GM12878 (cell line): ENCODE measurements around the gene SLC6A2. TPM values are rescaled to one million over a fixed set of nuclear protein-coding genes. Genes with fewer than 3 reads are reported as not detected.

Experiments used
- ATAC-seq: fragments of 200-7000 bp; cut with Tn5 transposase; 3 replicates; pipeline ENCODE4 v1.9.1; 2020; ENCODE audit warnings: mild to moderate bottlenecking, moderate library complexity
- BruUV-seq: library from RNA; stranded (reverse); fragments of 400-500 nt; replicated peaks from 2 replicates; lab custom pipeline; 2021; lab: Mats Ljungman, UMichigan
- CTCF ChIA-PET: fragments of 300-600 bp; sonication (Branson Sonifier 250); formaldehyde crosslinking; extraction: SDS; loops from one replicate; lab custom pipeline; 2021; ENCODE audit warnings: inconsistent platforms; lab: Yijun Ruan, JAX
- POLR2A ChIA-PET: fragments of 350-600 bp; formaldehyde crosslinking; extraction: SDS; loops from one replicate; lab custom pipeline; 2021; ENCODE audit warnings: inconsistent platforms; lab: Charles Lee
- RAD21 ChIA-PET: fragments of 300-600 bp; sonication (Branson Sonifier 250); formaldehyde crosslinking; loops from one replicate; lab custom pipeline; 2023; ENCODE audit warnings: antibody characterized with exemption; ENCODE audit not compliant: unreplicated experiment; lab: Charles Lee
- SMC1A ChIA-PET: fragments of 300-600 bp; sonication (Branson Sonifier 250); formaldehyde crosslinking; loops from one replicate; lab custom pipeline; 2023; ENCODE audit not compliant: unreplicated experiment, uncharacterized antibody; lab: Charles Lee
- DNase-seq: peaks from one replicate; pipeline ENCODE4 v3.0.0-alpha.2; 2011; ENCODE audit warnings: low read depth, low spot score
- FAIRE-seq: peaks from 3 replicates; lab custom pipeline; 2011; peaks lifted over from hg19 to GRCh38; lab: Jason Lieb, UNC
- H2AFZ ChIP-seq: 2 replicates; pipeline ENCODE4 v1.6.0; 2011; ENCODE audit warnings: low read depth, low read length, control low read depth; ENCODE audit not compliant: control insufficient read depth
- H3K27ac ChIP-seq: 2 replicates; pipeline ENCODE4 v1.5.1; 2011; ENCODE audit warnings: control low read depth; ENCODE audit not compliant: control insufficient read depth, insufficient read depth
- H3K27me3 ChIP-seq, 2 experiments: replicated peaks in 1 of 2; 2 replicates each; pipeline versions ENCODE4 v1.6.0 to v1.6.1; 2011; ENCODE audit warnings: low read length in 1 of 2; ENCODE audit not compliant: control insufficient read depth in 2 of 2, insufficient read depth in 2 of 2
- H3K36me3 ChIP-seq, 2 experiments: 2 replicates each; pipeline ENCODE4 v1.5.1; 2011; ENCODE audit warnings: low read length in 1 of 2; ENCODE audit not compliant: control insufficient read depth in 2 of 2, insufficient read depth in 2 of 2
- H3K4me1 ChIP-seq: 2 replicates; pipeline ENCODE4 v1.6.1; 2011; ENCODE audit warnings: mild to moderate bottlenecking, low read length, moderate library complexity, mixed read lengths; ENCODE audit not compliant: control insufficient read depth, insufficient read depth
- H3K4me2 ChIP-seq: 2 replicates; pipeline ENCODE4 v1.6.0; 2011; ENCODE audit warnings: control low read depth; ENCODE audit not compliant: control insufficient read depth, insufficient read depth
- H3K4me3 ChIP-seq: fragments of 200-600 bp; sonication (generic); 2 replicates; pipeline ENCODE4 v1.5.1; 2016
- H3K79me2 ChIP-seq: 2 replicates; pipeline ENCODE4 v1.6.0; 2011; ENCODE audit warnings: low read length; ENCODE audit not compliant: control insufficient read depth, insufficient read depth
- H3K9ac ChIP-seq: 2 replicates; pipeline ENCODE4 v1.8.0; 2011; ENCODE audit warnings: low read length, control low read depth, mixed read lengths; ENCODE audit not compliant: control insufficient read depth, insufficient read depth
- H3K9me3 ChIP-seq: replicated peaks from 3 replicates; pipeline ENCODE4 v1.5.1; 2011; ENCODE audit warnings: mild to moderate bottlenecking, low read length; ENCODE audit not compliant: control insufficient read depth, insufficient read depth
- H4K20me1 ChIP-seq: 2 replicates; pipeline ENCODE4 v1.6.0; 2011; ENCODE audit not compliant: control insufficient read depth, insufficient read depth
- MEF2A ChIP-seq: IDR thresholded peaks from 2 replicates; pipeline ENCODE4 v1.6.1; 2011; ENCODE audit warnings: low read depth, mild to moderate bottlenecking, low read length, moderate library complexity; ENCODE audit not compliant: insufficient read depth
- MYC ChIP-seq: IDR thresholded peaks from 2 replicates; pipeline ENCODE4 v1.6.1; 2011; ENCODE audit warnings: mild to moderate bottlenecking, low read length, moderate library complexity, inconsistent platforms; ENCODE audit not compliant: insufficient read depth, insufficient replicate concordance, insufficient read length, severe bottlenecking
- NBN ChIP-seq: fragments of 450-650 bp; IDR thresholded peaks from 2 replicates; pipeline ENCODE4 v1.6.1; 2016
- POU2F2 ChIP-seq: IDR thresholded peaks from 3 replicates; pipeline ENCODE4 v1.6.1; 2011; ENCODE audit warnings: low read depth, mild to moderate bottlenecking, low read length, borderline replicate concordance
- RAD21 ChIP-seq: IDR thresholded peaks from 2 replicates; pipeline ENCODE4 v1.6.1; 2011; ENCODE audit warnings: mild to moderate bottlenecking, low read depth, low read length, moderate library complexity; ENCODE audit not compliant: insufficient read depth
- RAD51 ChIP-seq: fragments of 450-650 bp; IDR thresholded peaks from 2 replicates; pipeline ENCODE4 v1.6.1; 2016; ENCODE audit warnings: moderate library complexity, mild to moderate bottlenecking, inconsistent platforms
- RB1 ChIP-seq: fragments of 450-650 bp; formaldehyde crosslinking; IDR thresholded peaks from 2 replicates; pipeline ENCODE4 v1.6.1; 2017; ENCODE audit warnings: mild to moderate bottlenecking, borderline replicate concordance
- RUNX3 ChIP-seq: IDR thresholded peaks from 2 replicates; pipeline ENCODE4 v1.6.1; 2012; ENCODE audit warnings: low read length, inconsistent platforms
- SKIL ChIP-seq: fragments of 450-650 bp; IDR thresholded peaks from 2 replicates; pipeline ENCODE4 v1.6.1; 2017; ENCODE audit warnings: mild to moderate bottlenecking, low read depth, inconsistent platforms; ENCODE audit not compliant: poor library complexity, severe bottlenecking
- SPI1 ChIP-seq: IDR thresholded peaks from 2 replicates; pipeline ENCODE4 v1.6.1; 2011; ENCODE audit warnings: low read depth, mild to moderate bottlenecking, low read length, moderate library complexity, borderline replicate concordance; ENCODE audit not compliant: insufficient read depth
- SREBF2 ChIP-seq: IDR thresholded peaks from 2 replicates; pipeline ENCODE4 v1.6.1; 2012; ENCODE audit warnings: mild to moderate bottlenecking, low read length
- YY1 ChIP-seq: IDR thresholded peaks from 2 replicates; pipeline ENCODE4 v1.6.1; 2011; ENCODE audit warnings: low read depth, mild to moderate bottlenecking, low read length
- ZBTB40 ChIP-seq: fragments of 450-650 bp; IDR thresholded peaks from 2 replicates; pipeline ENCODE4 v1.6.1; 2016; ENCODE audit warnings: mild to moderate bottlenecking, moderate library complexity, borderline replicate concordance
- WGBS: methylation state at CpG from one replicate; pipeline ENCODE4 v1.1.6; 2016; ENCODE audit warnings: low lambda C conversion rate; ENCODE audit not compliant: insufficient replicate concordance, insufficient coverage; ENCODE audit errors: missing lambda C conversion rate; 5-methylcytosine and 5-hydroxymethylcytosine counted together
- in situ Hi-C: fragments of 300-500 bp; cut with MboI; formaldehyde crosslinking; loops from 9 replicates; pipeline ENCODE4 v1.14.3; 2018; ENCODE audit warnings: mixed read lengths
- intact Hi-C: fragments of 100-400 bp; cut with micrococcal nuclease; formaldehyde crosslinking; loops from one replicate; pipeline ENCODE4 v1.14.2; 2022; ENCODE audit not compliant: unreplicated experiment
- polyA plus RNA-seq, 11 experiments: library from polyadenylated mRNA; depleted of rRNA in 4 of 11; unstranded in 6 of 11; stranded (reverse) in 5 of 11; fragments of >200 nt; fragmentation: Nextera tagmentation in 4 of 11; fragmentation: Illumina TruSeq in 1 of 11; extraction: Ambion mirVana in 4 of 11; extraction: Trizol in 1 of 11; gene quantifications; 1 replicate in 1 of 11; 2 replicates in 10 of 11; pipeline versions ENCODE4 v1.2.1 to v1.2.3, GENCODE V29; 2011 to 2016; ENCODE audit warnings: inconsistent platforms in 2 of 11, missing spikeins in 2 of 11, low read depth in 1 of 11
- total RNA-seq, 4 experiments: library from RNA; depleted of rRNA in 3 of 4; stranded (reverse); fragments of >200 nt in 3 of 4; fragmentation: Illumina TruSeq in 1 of 4; extraction: Trizol in 1 of 4; gene quantifications; 2 replicates each; pipeline versions ENCODE4 v1.2.1 to v1.2.3, GENCODE V29; 2013 to 2021
- TF ChIP-seq, protein P1 (sequence below): IDR thresholded peaks from 2 replicates; pipeline ENCODE4 v1.6.1; 2012; ENCODE audit warnings: improper control_type of control experiment, low read depth, low read length; ENCODE audit not compliant: insufficient replicate concordance

The SLC6A2 gene
- total and polyA plus RNA-seq, 10 of the 15 experiments (the other 5 are each of a cell fraction or from before 2014, with no cell fraction given): not detected

DNA sequence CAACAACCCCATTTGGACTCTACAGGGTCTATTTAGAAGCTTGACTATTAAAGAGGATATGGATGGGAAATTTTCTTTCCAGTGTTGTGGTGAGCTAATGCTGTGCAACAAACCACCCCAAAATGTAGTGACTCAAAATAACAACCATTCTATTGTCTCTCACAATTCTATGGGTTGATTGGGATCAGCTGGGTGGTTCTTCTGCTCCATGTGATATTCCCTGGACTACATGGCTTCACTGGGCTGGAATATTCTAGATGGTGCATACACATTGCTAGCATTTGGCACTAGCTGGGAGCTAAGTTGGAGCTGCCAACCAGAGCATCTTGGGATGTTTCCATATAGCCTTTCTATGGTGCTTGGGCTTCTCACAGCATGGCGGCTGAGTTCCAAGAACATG is 30.2 kb downstream of the SLC6A2 start:
- Histone ChIP-seq H3K36me3 (no peaks in the 10 kb centered on the region), H3K27me3 (no peaks in the 10 kb centered on the region), H3K27ac (no peak overlapping the region), H3K9ac (no peak overlapping the region), H2AFZ (no peak overlapping the region), H4K20me1 (no peaks in the 10 kb centered on the region), H3K9me3 (no peaks in the 10 kb centered on the region), H3K4me3 (no peak overlapping the region), H3K79me2 (no peaks in the 10 kb centered on the region), H3K4me1 (no peaks in the 10 kb centered on the region), H3K4me2 (no peak overlapping the region)
- in situ Hi-C loops (no loop called here), intact Hi-C loops (no loop called here)
- ATAC-seq (no peak), FAIRE-seq (no peak), DNase-seq (no peak)
- WGBS: 38% methylated on average over 1 of the region's 1 CpG
- RAD21 ChIA-PET: no interaction called here
- no TSS peak for BruUV-seq
- CTCF ChIA-PET: no interaction called here
- POLR2A ChIA-PET: no interaction called here
- SMC1A ChIA-PET: no interaction called here
- no peak for TF ChIP-seq RAD51
- no peak for TF ChIP-seq MEF2A
- no peak for TF ChIP-seq RB1
- TF ChIP-seq SPI1: no peak
- TF ChIP-seq SKIL: no peak
- no peak for TF ChIP-seq MYC
- TF ChIP-seq POU2F2: no peak
- no peak for TF ChIP-seq NBN
- no peak for TF ChIP-seq RAD21
- no peak for TF ChIP-seq YY1
- TF ChIP-seq, protein P1, sequence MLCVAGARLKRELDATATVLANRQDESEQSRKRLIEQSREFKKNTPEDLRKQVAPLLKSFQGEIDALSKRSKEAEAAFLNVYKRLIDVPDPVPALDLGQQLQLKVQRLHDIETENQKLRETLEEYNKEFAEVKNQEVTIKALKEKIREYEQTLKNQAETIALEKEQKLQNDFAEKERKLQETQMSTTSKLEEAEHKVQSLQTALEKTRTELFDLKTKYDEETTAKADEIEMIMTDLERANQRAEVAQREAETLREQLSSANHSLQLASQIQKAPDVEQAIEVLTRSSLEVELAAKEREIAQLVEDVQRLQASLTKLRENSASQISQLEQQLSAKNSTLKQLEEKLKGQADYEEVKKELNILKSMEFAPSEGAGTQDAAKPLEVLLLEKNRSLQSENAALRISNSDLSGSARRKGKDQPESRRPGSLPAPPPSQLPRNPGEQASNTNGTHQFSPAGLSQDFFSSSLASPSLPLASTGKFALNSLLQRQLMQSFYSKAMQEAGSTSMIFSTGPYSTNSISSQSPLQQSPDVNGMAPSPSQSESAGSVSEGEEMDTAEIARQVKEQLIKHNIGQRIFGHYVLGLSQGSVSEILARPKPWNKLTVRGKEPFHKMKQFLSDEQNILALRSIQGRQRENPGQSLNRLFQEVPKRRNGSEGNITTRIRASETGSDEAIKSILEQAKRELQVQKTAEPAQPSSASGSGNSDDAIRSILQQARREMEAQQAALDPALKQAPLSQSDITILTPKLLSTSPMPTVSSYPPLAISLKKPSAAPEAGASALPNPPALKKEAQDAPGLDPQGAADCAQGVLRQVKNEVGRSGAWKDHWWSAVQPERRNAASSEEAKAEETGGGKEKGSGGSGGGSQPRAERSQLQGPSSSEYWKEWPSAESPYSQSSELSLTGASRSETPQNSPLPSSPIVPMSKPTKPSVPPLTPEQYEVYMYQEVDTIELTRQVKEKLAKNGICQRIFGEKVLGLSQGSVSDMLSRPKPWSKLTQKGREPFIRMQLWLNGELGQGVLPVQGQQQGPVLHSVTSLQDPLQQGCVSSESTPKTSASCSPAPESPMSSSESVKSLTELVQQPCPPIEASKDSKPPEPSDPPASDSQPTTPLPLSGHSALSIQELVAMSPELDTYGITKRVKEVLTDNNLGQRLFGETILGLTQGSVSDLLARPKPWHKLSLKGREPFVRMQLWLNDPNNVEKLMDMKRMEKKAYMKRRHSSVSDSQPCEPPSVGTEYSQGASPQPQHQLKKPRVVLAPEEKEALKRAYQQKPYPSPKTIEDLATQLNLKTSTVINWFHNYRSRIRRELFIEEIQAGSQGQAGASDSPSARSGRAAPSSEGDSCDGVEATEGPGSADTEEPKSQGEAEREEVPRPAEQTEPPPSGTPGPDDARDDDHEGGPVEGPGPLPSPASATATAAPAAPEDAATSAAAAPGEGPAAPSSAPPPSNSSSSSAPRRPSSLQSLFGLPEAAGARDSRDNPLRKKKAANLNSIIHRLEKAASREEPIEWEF: no peak
- TF ChIP-seq ZBTB40: no peak
- no peak for TF ChIP-seq SREBF2
- no peak for TF ChIP-seq RUNX3
